Measurements from ENCODE around the gene POLR1G. TPM values are rescaled to one million over a fixed set of nuclear protein-coding genes. Genes with fewer than 3 reads are reported as not detected.

The POLR1G gene
- total RNA-seq, 1 donor from 2014 or later = 5.4 TPM

- ATAC-seq = peak; percentile 33
- H3K4me1 ChIP-seq = peaks cover 40% of the 10 kb centered on the region
- intact Hi-C loops (cut with DNase I) = no loop called here
- peak overlapping the region; percentile 12 for H3K27ac ChIP-seq
- no peaks in the 10 kb centered on the region for H3K27me3 ChIP-seq
- H3K36me3 ChIP-seq = no peaks in the 10 kb centered on the region
- no peaks in the 10 kb centered on the region for H3K9me3 ChIP-seq
- H3K4me3 ChIP-seq = peak overlapping the region; percentile 21
- peak; percentile 53 for TF ChIP-seq CTCF (IDR thresholded peaks at IDR 0.05)
- DNase-seq = peak; percentile 79
Observed at GRCh38 chr19:45402298-45403061, 4.0 kb upstream of the POLR1G start.

GRCh38 chr19:45403272-45403671 lies 3.2 kb upstream of the POLR1G start:
- no peak for TF ChIP-seq CTCF (IDR thresholded peaks at IDR 0.05)
- ATAC-seq = no peak

GRCh38 chr19:45403781-45404556 lies 2.5 kb upstream of the POLR1G start:
- DNase-seq (peak; percentile 87), ATAC-seq (peak; percentile 27)
- no peaks in the 10 kb centered on the region for H3K27me3 ChIP-seq
- H3K4me1 ChIP-seq = peaks cover 28% of the 10 kb centered on the region
- peak overlapping the region; percentile 97 for H3K27ac ChIP-seq
- no peaks in the 10 kb centered on the region for H3K9me3 ChIP-seq
- peak; percentile 52 for TF ChIP-seq CTCF (IDR thresholded peaks at IDR 0.05)
- H3K36me3 ChIP-seq = no peaks in the 10 kb centered on the region
- intact Hi-C loops (cut with DNase I) = no loop called here
- peak overlapping the region; percentile 77 for H3K4me3 ChIP-seq

More at GRCh38 chr19:45403272-45403671, 3.2 kb upstream of the POLR1G start:
- Histone ChIP-seq H3K4me1 (peaks cover 33% of the 10 kb centered on the region), H3K4me3 (peak overlapping the region; percentile 77), H3K36me3 (no peaks in the 10 kb centered on the region), H3K9me3 (no peaks in the 10 kb centered on the region), H3K27ac (peak overlapping the region; percentile 12), H3K27me3 (no peaks in the 10 kb centered on the region)
- no peak for DNase-seq
- intact Hi-C loops (cut with DNase I) = no loop called here

GRCh38 chr19:45404557-45405434 lies 1.6 kb upstream of the POLR1G start, which contains the start of gene PPP1R13L:
TSS of gene PPP1R13L (minus strand) at chr19:45405069. CDS start at chr19:45398318, 6,751 bp downstream.
- TF ChIP-seq CTCF (IDR thresholded peaks at IDR 0.05) = no peak
- no peaks in the 10 kb centered on the region for H3K27me3 ChIP-seq
- DNase-seq (peak; percentile 95), ATAC-seq (peak; percentile 81)
- H3K27ac ChIP-seq = peak within 1 kb of the TSS; percentile 97
- intact Hi-C loops (cut with DNase I) = no loop called here
- peak within 1 kb of the TSS; percentile 77 for H3K4me3 ChIP-seq
- H3K4me1 ChIP-seq = peaks cover 25% of the 10 kb centered on the region
- H3K36me3 ChIP-seq = no peaks in the 10 kb centered on the region
- no peaks in the 10 kb centered on the region for H3K9me3 ChIP-seq

Data from upper lobe of right lung (tissue), 1 donor.